Endothelial cell of umbilical vein (primary cell): ENCODE results near the gene MED12L. TPM values are rescaled to one million over a fixed set of nuclear protein-coding genes. Genes with fewer than 3 reads are reported as not detected.

Source experiments
- BruUV-seq: library from RNA; stranded (reverse); fragments of 400-500 nt; replicated peaks from 2 replicates; lab custom pipeline; 2021; lab: Mats Ljungman, UMichigan
- CTCF ChIA-PET: fragments of 300-600, 350-600 bp; sonication (Branson Sonifier 250); formaldehyde crosslinking; loops from one replicate; lab custom pipeline; 2021; ENCODE audit warnings: antibody characterized with exemption, inconsistent platforms; lab: Charles Lee
- POLR2A ChIA-PET: fragments of 300-600, 350-600 bp; sonication (Branson Sonifier 250); formaldehyde crosslinking; loops from one replicate; lab custom pipeline; 2021; ENCODE audit warnings: antibody characterized with exemption, inconsistent platforms; lab: Charles Lee
- DNase-seq: peaks from one replicate; pipeline ENCODE4 v3.0.0-alpha.2; 2011; ENCODE audit warnings: low read depth, low spot score
- FAIRE-seq: peaks from 2 replicates; lab custom pipeline; 2011; peaks lifted over from hg19 to GRCh38; lab: Jason Lieb, UNC
- H2AFZ ChIP-seq: 2 replicates; pipeline ENCODE4 v1.6.0; 2012; ENCODE audit warnings: low read depth, low read length, control low read depth, inconsistent platforms
- H3K27ac ChIP-seq: 2 replicates; pipeline ENCODE4 v1.5.1; 2011; ENCODE audit warnings: low read depth, mild to moderate bottlenecking, control low read depth, low read length, moderate library complexity; ENCODE audit not compliant: insufficient read depth
- H3K27me3 ChIP-seq, 2 experiments: 2 replicates each; pipeline versions ENCODE4 v1.6.0 to v1.6.1; 2011; ENCODE audit warnings: low read length in 2 of 2, mixed read lengths in 1 of 2; ENCODE audit not compliant: control insufficient read depth in 2 of 2, insufficient read depth in 2 of 2
- H3K36me3 ChIP-seq, 2 experiments: 2 replicates in 1 of 2; 3 replicates in 1 of 2; pipeline ENCODE4 v1.5.1; 2011; ENCODE audit warnings: low read length in 2 of 2, mild to moderate bottlenecking in 1 of 2, moderate library complexity in 1 of 2; ENCODE audit not compliant: control insufficient read depth in 2 of 2, insufficient read depth in 2 of 2; ENCODE audit errors: extremely low read depth in 1 of 2
- H3K4me1 ChIP-seq: 3 replicates; pipeline ENCODE4 v1.5.1; 2011; ENCODE audit warnings: mild to moderate bottlenecking, low read length; ENCODE audit not compliant: control insufficient read depth, insufficient read depth; ENCODE audit errors: extremely low read depth
- H3K4me2 ChIP-seq: 2 replicates; pipeline ENCODE4 v1.6.1; 2011; ENCODE audit warnings: low read length, control low read depth, mixed read lengths; ENCODE audit not compliant: insufficient read depth
- H3K4me3 ChIP-seq, 3 experiments: fragments of 200-600 bp in 1 of 3; sonication (generic), shearing (Covaris generic) in 1 of 3; replicated peaks in 1 of 3; 2 replicates each; pipeline ENCODE4 v1.5.1; 2011 to 2016; ENCODE audit warnings: control low read depth in 3 of 3, low read length in 3 of 3, mild to moderate bottlenecking in 2 of 3, inconsistent platforms in 1 of 3, low read depth in 1 of 3, moderate library complexity in 1 of 3; ENCODE audit not compliant: insufficient read depth in 1 of 3
- H3K79me2 ChIP-seq: 2 replicates; pipeline ENCODE4 v1.6.0; 2012; ENCODE audit warnings: low read length, inconsistent platforms; ENCODE audit not compliant: control insufficient read depth, insufficient read depth
- H3K9ac ChIP-seq: replicated peaks from 2 replicates; pipeline ENCODE3; 2011; ENCODE audit warnings: low read length, control low read depth; ENCODE audit not compliant: insufficient read depth; ENCODE audit errors: extremely low read depth
- H3K9me1 ChIP-seq: replicated peaks from 3 replicates; pipeline ENCODE4 v1.6.0; 2011; ENCODE audit warnings: mild to moderate bottlenecking, low read length; ENCODE audit not compliant: control insufficient read depth, insufficient read depth; ENCODE audit errors: extremely low read depth
- H3K9me3 ChIP-seq: replicated peaks from 2 replicates; pipeline ENCODE4 v1.5.1; 2012; ENCODE audit warnings: low read length, inconsistent platforms; ENCODE audit not compliant: control insufficient read depth, insufficient read depth
- H4K20me1 ChIP-seq: replicated peaks from 2 replicates; pipeline ENCODE3; 2011; ENCODE audit warnings: mild to moderate bottlenecking, low read length; ENCODE audit not compliant: control insufficient read depth, insufficient read depth; ENCODE audit errors: extremely low read depth
- CTCF ChIP-seq, 2 donors: IDR thresholded peaks; 1 replicate in 1 of 2; 2 replicates in 1 of 2; pipeline ENCODE4 v1.5.1; 2011; ENCODE audit warnings: low read length in 2 of 2, mild to moderate bottlenecking in 2 of 2, moderate library complexity in 2 of 2, control low read depth in 1 of 2, inconsistent platforms in 1 of 2, low read depth in 1 of 2; ENCODE audit not compliant: insufficient read depth in 1 of 2; ENCODE audit errors: extremely low read depth in 1 of 2
- EZH2 ChIP-seq: IDR thresholded peaks from 2 replicates; pipeline ENCODE4 v1.6.1; 2012; ENCODE audit warnings: borderline replicate concordance, low read depth, mild to moderate bottlenecking, moderate library complexity, low read length, inconsistent platforms; ENCODE audit not compliant: severe bottlenecking
- FOS ChIP-seq: IDR thresholded peaks from 2 replicates; pipeline ENCODE4 v1.6.1; 2011; ENCODE audit warnings: mild to moderate bottlenecking, low read length, moderate library complexity, borderline replicate concordance; ENCODE audit not compliant: insufficient read depth
- GATA2 ChIP-seq: IDR thresholded peaks from 2 replicates; pipeline ENCODE4 v1.7.0; 2011; ENCODE audit warnings: low read depth, mild to moderate bottlenecking, moderate library complexity, mixed read lengths, low read length; ENCODE audit not compliant: insufficient read length, insufficient read depth
- JUN ChIP-seq: IDR thresholded peaks from 2 replicates; pipeline ENCODE4 v1.6.1; 2011; ENCODE audit warnings: borderline replicate concordance, low read depth; ENCODE audit not compliant: insufficient read length, insufficient read depth
- MAX ChIP-seq: IDR thresholded peaks from 2 replicates; pipeline ENCODE4 v1.6.1; 2011; ENCODE audit not compliant: insufficient read depth, insufficient read length
- MYC ChIP-seq: IDR thresholded peaks from one replicate; pipeline ENCODE4 v1.6.1; 2011; ENCODE audit warnings: mild to moderate bottlenecking, low read depth, low read length
- POLR2A ChIP-seq: IDR thresholded peaks from 2 replicates; pipeline ENCODE4 v1.6.1; 2012; ENCODE audit warnings: low read depth, mild to moderate bottlenecking, control low read depth, low read length
- POLR2AphosphoS5 ChIP-seq: IDR thresholded peaks from 2 replicates; pipeline ENCODE4 v1.6.1; 2012; ENCODE audit warnings: low read depth, mild to moderate bottlenecking, control low read depth, low read length, moderate library complexity; ENCODE audit not compliant: insufficient read depth
- dilution Hi-C: fragments of 300-500 bp; cut with MboI; formaldehyde crosslinking; loops from one replicate; pipeline ENCODE4 v1.15.0; 2019; ENCODE audit warnings: low sequenced_read_pairs; ENCODE audit not compliant: extremely low pct_ligation_motif_present
- intact Hi-C: fragments of 100-400 bp; cut with micrococcal nuclease; formaldehyde crosslinking; loops from one replicate; pipeline ENCODE4 v1.10.0; 2022
- polyA plus RNA-seq, 4 experiments: library from polyadenylated mRNA; depleted of rRNA in 3 of 4; stranded (reverse) in 3 of 4; unstranded in 1 of 4; fragments of >200 nt; gene quantifications; 2 replicates each; pipeline versions ENCODE4 v1.2.1 to v1.2.3, GENCODE V29; 2011 to 2012; ENCODE audit warnings: missing spikeins in 1 of 4
- total RNA-seq: library from RNA; stranded (reverse); gene quantifications from 2 replicates; pipeline ENCODE4 v1.2.3, GENCODE V29; 2021

Gene MED12L
- total and polyA plus RNA-seq, 2 donors (not counting 3 experiments of a cell fraction or from before 2014, with no cell fraction given), result 0.03 to 0.27 TPM

GRCh38 chr3:151400341-151400740 is 314.9 kb downstream of the MED12L start:
- no peak overlapping the region for H3K9ac ChIP-seq
- H3K79me2 ChIP-seq, result no peaks in the 10 kb centered on the region
- BruUV-seq, result no TSS peak
- FAIRE-seq (no peak), DNase-seq (no peak)
- no peaks in the 10 kb centered on the region for H3K9me3 ChIP-seq
- no peak overlapping the region for H2AFZ ChIP-seq
- TF ChIP-seq JUN (no peak), GATA2 (no peak), CTCF (IDR thresholded peaks at IDR 0.05; ENCODE audit: extremely low read depth in 1 of 2, insufficient read depth in 1 of 2, low read depth in 1 of 2, low read length in 2 of 2) (no peak), MYC (no peak)
- no peaks in the 10 kb centered on the region for H4K20me1 ChIP-seq
- no peaks in the 10 kb centered on the region for H3K4me1 ChIP-seq
- ChIA-PET POLR2A (no interaction called here), CTCF (interaction anchor here (0.7 to 1.1 kb wide), 3 partner anchors 16 to 73 kb away, joined by 3 read pairs; partner anchors contain the start of gene P2RY12)
- dilution Hi-C loops (no loop called here), intact Hi-C loops (no loop called here)
- no peak overlapping the region for H3K4me2 ChIP-seq
- H3K9me1 ChIP-seq, result no peaks in the 10 kb centered on the region
- H3K27me3 ChIP-seq, result peaks cover under 1 to 2% of the 10 kb centered on the region in 2 experiments
- H3K4me3 ChIP-seq, result no peak overlapping the region
- H3K36me3 ChIP-seq, result no peaks in the 10 kb centered on the region
- H3K27ac ChIP-seq, result no peak overlapping the region

GRCh38 chr3:151402349-151402748 is 316.9 kb downstream of the MED12L start:
- Histone ChIP-seq H2AFZ (no peak overlapping the region), H3K79me2 (no peaks in the 10 kb centered on the region), H3K4me1 (no peaks in the 10 kb centered on the region), H3K9me1 (no peaks in the 10 kb centered on the region), H3K9ac (no peak overlapping the region), H4K20me1 (no peaks in the 10 kb centered on the region), H3K27ac (no peak overlapping the region), H3K4me3 (no peak overlapping the region), H3K4me2 (no peak overlapping the region), H3K9me3 (no peaks in the 10 kb centered on the region), H3K36me3 (no peaks in the 10 kb centered on the region), H3K27me3 (peaks cover 2% of the 10 kb centered on the region in 2 experiments)
- CTCF ChIA-PET, result no interaction called here
- FAIRE-seq, result no peak
- BruUV-seq, result no TSS peak
- DNase-seq, result no peak
- POLR2A ChIA-PET, result no interaction called here
- intact Hi-C loops (no loop called here), dilution Hi-C loops (no loop called here)
- no peak for TF ChIP-seq POLR2AphosphoS5
- TF ChIP-seq GATA2, result no peak
- no peak for TF ChIP-seq EZH2
- no peak for TF ChIP-seq JUN
- TF ChIP-seq POLR2A, result no peak
- no peak for TF ChIP-seq FOS
- TF ChIP-seq MYC, result no peak
- TF ChIP-seq MAX, result no peak
- TF ChIP-seq CTCF (IDR thresholded peaks at IDR 0.05; ENCODE audit: extremely low read depth in 1 of 2, insufficient read depth in 1 of 2, low read depth in 1 of 2, low read length in 2 of 2), result no peak
